ENCODE results near the gene B4GALNT4.

B4GALNT4 gene

GRCh38 chr11:408154-409007 lies 39.1 kb downstream of the B4GALNT4 start:
- H3K18ac ChIP-seq (ENCODE audit: low read depth in 1 of 2, low read length in 2 of 2): no peak overlapping the region
- no peak overlapping the region for H2BK5ac ChIP-seq (ENCODE audit: low read depth, low read length, poor library complexity, severe bottlenecking)
- H3K23ac ChIP-seq (ENCODE audit: low read length in 2 of 2): no peak overlapping the region
- peaks cover 4% of the 10 kb centered on the region for H3K79me1 ChIP-seq (replicated peaks; ENCODE audit: low read length, poor library complexity, severe bottlenecking)
- H2AFZ ChIP-seq (ENCODE audit: low read depth, low read length): no peak overlapping the region
- H3K4ac ChIP-seq (ENCODE audit: low read depth in 1 of 2, low read length in 2 of 2): no peak overlapping the region
- no peaks in the 10 kb centered on the region for H3K9me3 ChIP-seq (ENCODE audit: control insufficient read depth, low read length)
- no peak overlapping the region for H3K27ac ChIP-seq (ENCODE audit: low read length, poor library complexity, severe bottlenecking)
- no peak overlapping the region for H3K4me2 ChIP-seq (ENCODE audit: low read length, poor library complexity, severe bottlenecking)
- peaks cover 0 to 25% of the 10 kb centered on the region in 2 experiments for H3K36me3 ChIP-seq (ENCODE audit: control insufficient read depth in 1 of 2, insufficient read depth in 2 of 2, low read depth in 1 of 2, low read length in 2 of 2)
- no peak overlapping the region for H2BK15ac ChIP-seq (ENCODE audit: low read depth, poor library complexity, severe bottlenecking)
- no peak overlapping the region for H3K9ac ChIP-seq (ENCODE audit: low read length)
- no peak overlapping the region for H3K4me3 ChIP-seq (ENCODE audit: insufficient read depth in 1 of 2, low read depth in 1 of 2, low read length in 2 of 2)
- WGBS: 92% methylated on average over 15 of the region's 15 CpGs
- no peak for DNase-seq
- H2BK12ac ChIP-seq (ENCODE audit: low read length in 2 of 2): no peak overlapping the region
- H4K8ac ChIP-seq (ENCODE audit: low read length): no peak overlapping the region
- peak overlapping the region; percentile 33 for H2AK5ac ChIP-seq (ENCODE audit: low read length, severe bottlenecking)
- H3K14ac ChIP-seq (ENCODE audit: low read length in 2 of 2): no peak overlapping the region
- no peak overlapping the region for H2BK120ac ChIP-seq (ENCODE audit: low read depth, low read length)
- peaks cover 57% of the 10 kb centered on the region for H3K4me1 ChIP-seq (ENCODE audit: control insufficient read depth, insufficient read depth, low read depth, low read length)
- H3K27me3 ChIP-seq (ENCODE audit: control insufficient read depth in 1 of 2, insufficient read depth in 1 of 2, low read length in 2 of 2): peaks cover 0 to 7% of the 10 kb centered on the region in 2 experiments
- peak overlapping the region; percentile 78 for H4K91ac ChIP-seq (ENCODE audit: low read length)

DNA sequence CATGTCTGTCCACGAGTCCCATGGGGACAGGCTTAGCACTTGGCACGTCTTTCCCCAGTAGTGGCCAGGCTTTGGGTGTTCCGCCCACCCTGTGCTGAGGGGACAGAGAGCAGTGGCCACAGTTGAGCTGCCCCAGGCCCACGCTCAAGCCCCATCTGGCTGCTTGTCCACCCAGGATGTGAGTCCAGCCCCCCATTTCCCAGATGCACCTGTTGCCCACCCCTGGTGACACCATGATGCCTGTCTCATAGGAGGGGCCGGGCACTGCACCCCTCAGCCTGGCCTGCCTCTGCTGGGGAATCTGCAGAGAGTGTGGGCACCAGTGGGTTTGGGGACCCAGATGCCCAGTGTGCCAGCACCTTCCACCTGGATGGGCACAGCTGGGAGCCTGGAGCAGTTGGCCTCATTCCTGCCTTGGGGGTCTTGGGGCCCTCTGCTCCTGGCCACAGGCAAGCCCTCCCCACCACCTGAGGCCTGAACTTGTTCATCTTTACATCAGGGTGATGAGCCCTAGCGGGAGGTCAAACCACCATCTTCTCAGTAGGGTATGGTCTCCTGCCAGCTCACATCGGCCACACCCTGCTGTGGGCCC lies 39.8 kb downstream of the B4GALNT4 start:
- no peak overlapping the region for H2BK12ac ChIP-seq (ENCODE audit: low read length in 2 of 2)
- H3K36me3 ChIP-seq (ENCODE audit: control insufficient read depth in 1 of 2, insufficient read depth in 2 of 2, low read depth in 1 of 2, low read length in 2 of 2): peaks cover 0 to 18% of the 10 kb centered on the region in 2 experiments
- H3K23ac ChIP-seq (ENCODE audit: low read length in 2 of 2): no peak overlapping the region
- H3K4ac ChIP-seq (ENCODE audit: low read depth in 1 of 2, low read length in 2 of 2): no peak overlapping the region
- no peak overlapping the region for H3K14ac ChIP-seq (ENCODE audit: low read length in 2 of 2)
- no peaks in the 10 kb centered on the region for H3K9me3 ChIP-seq (ENCODE audit: control insufficient read depth, low read length)
- H3K4me2 ChIP-seq (ENCODE audit: low read length, poor library complexity, severe bottlenecking): no peak overlapping the region
- DNase-seq: no peak
- H2BK15ac ChIP-seq (ENCODE audit: low read depth, poor library complexity, severe bottlenecking): no peak overlapping the region
- H3K27me3 ChIP-seq (ENCODE audit: control insufficient read depth in 1 of 2, insufficient read depth in 1 of 2, low read length in 2 of 2): peaks cover 0 to 7% of the 10 kb centered on the region in 2 experiments
- H3K27ac ChIP-seq (ENCODE audit: low read length, poor library complexity, severe bottlenecking): peak overlapping the region; percentile 31
- peaks cover 4% of the 10 kb centered on the region for H3K79me1 ChIP-seq (replicated peaks; ENCODE audit: low read length, poor library complexity, severe bottlenecking)
- H2AK5ac ChIP-seq (ENCODE audit: low read length, severe bottlenecking): peak overlapping the region; percentile 60
- H4K91ac ChIP-seq (ENCODE audit: low read length): peak overlapping the region; percentile 78
- no peak overlapping the region for H2AFZ ChIP-seq (ENCODE audit: low read depth, low read length)
- no peak overlapping the region for H4K8ac ChIP-seq (ENCODE audit: low read length)
- H3K9ac ChIP-seq (ENCODE audit: low read length): no peak overlapping the region
- WGBS: 92% methylated on average over 7 of the region's 7 CpGs
- H3K4me1 ChIP-seq (ENCODE audit: control insufficient read depth, insufficient read depth, low read depth, low read length): peaks cover 63% of the 10 kb centered on the region
- no peak overlapping the region for H3K18ac ChIP-seq (ENCODE audit: low read depth in 1 of 2, low read length in 2 of 2)
- no peak overlapping the region for H2BK120ac ChIP-seq (ENCODE audit: low read depth, low read length)
- no peak overlapping the region for H2BK5ac ChIP-seq (ENCODE audit: low read depth, low read length, poor library complexity, severe bottlenecking)
- H3K4me3 ChIP-seq (ENCODE audit: insufficient read depth in 1 of 2, low read depth in 1 of 2, low read length in 2 of 2): no peak overlapping the region

- Histone ChIP-seq H2AK5ac (ENCODE audit: low read length, severe bottlenecking) (peak overlapping the region; percentile 60), H3K27me3 (ENCODE audit: control insufficient read depth in 1 of 2, insufficient read depth in 1 of 2, low read length in 2 of 2) (peaks cover 0 to 12% of the 10 kb centered on the region in 2 experiments), H2BK15ac (ENCODE audit: low read depth, poor library complexity, severe bottlenecking) (no peak overlapping the region), H3K36me3 (ENCODE audit: control insufficient read depth in 1 of 2, insufficient read depth in 2 of 2, low read depth in 1 of 2, low read length in 2 of 2) (peaks cover 0 to 10% of the 10 kb centered on the region in 2 experiments), H4K8ac (ENCODE audit: low read length) (no peak overlapping the region), H4K91ac (ENCODE audit: low read length) (no peak overlapping the region), H2BK12ac (ENCODE audit: low read length in 2 of 2) (peak overlapping the region; percentile 12 to 70), H3K9me3 (ENCODE audit: control insufficient read depth, low read length) (no peaks in the 10 kb centered on the region), H3K27ac (ENCODE audit: low read length, poor library complexity, severe bottlenecking) (peak overlapping the region; percentile 31), H3K4ac (ENCODE audit: low read depth in 1 of 2, low read length in 2 of 2) (no peak overlapping the region), H2AFZ (ENCODE audit: low read depth, low read length) (no peak overlapping the region), H3K14ac (ENCODE audit: low read length in 2 of 2) (peak overlapping the region in 1 of 2 experiments; percentile 44), H3K4me1 (ENCODE audit: control insufficient read depth, insufficient read depth, low read depth, low read length) (peaks cover 70% of the 10 kb centered on the region), H2BK5ac (ENCODE audit: low read depth, low read length, poor library complexity, severe bottlenecking) (no peak overlapping the region), H3K4me3 (ENCODE audit: insufficient read depth in 1 of 2, low read depth in 1 of 2, low read length in 2 of 2) (no peak overlapping the region), H3K18ac (ENCODE audit: low read depth in 1 of 2, low read length in 2 of 2) (no peak overlapping the region), H3K9ac (ENCODE audit: low read length) (no peak overlapping the region), H3K4me2 (ENCODE audit: low read length, poor library complexity, severe bottlenecking) (peak overlapping the region; percentile 20), H3K79me1 (replicated peaks; ENCODE audit: low read length, poor library complexity, severe bottlenecking) (peaks cover 4% of the 10 kb centered on the region), H2BK120ac (ENCODE audit: low read depth, low read length) (peak overlapping the region; percentile 21), H3K23ac (ENCODE audit: low read length in 2 of 2) (no peak overlapping the region)
- WGBS: 80% methylated on average over 18 of the region's 18 CpGs
- DNase-seq: no peak
Measured at GRCh38 chr11:409600-410483, 40.5 kb downstream of the B4GALNT4 start.

All from mesenchymal stem cell (in vitro differentiated cells and primary cell).